HEK293 (cell line): ENCODE data around the gene ARL15.

Source experiments
- CTCF ChIA-PET: fragments of 350-600 bp; formaldehyde crosslinking; extraction: SDS; loops from one replicate; lab custom pipeline; 2021; ENCODE audit warnings: antibody characterized with exemption; lab: Yijun Ruan, JAX
- POLR2A ChIA-PET: fragments of 300-600 bp; formaldehyde crosslinking; extraction: SDS; loops from one replicate; lab custom pipeline; 2020; ENCODE audit warnings: antibody characterized with exemption, inconsistent platforms; lab: Yijun Ruan, JAX
- H3K27ac ChIP-seq: fragments of 200-500 bp; sonication (Bioruptor generic); 2 replicates; pipeline ENCODE4 v1.5.1; 2014; ENCODE audit warnings: low read depth, low read length, control low read depth, inconsistent platforms; ENCODE audit errors: extremely low read depth
- H3K36me3 ChIP-seq, 2 experiments: fragments of 200-500 bp in 1 of 2; sonication (Bioruptor generic) in 1 of 2; 1 replicate in 1 of 2; 2 replicates in 1 of 2; pipeline ENCODE4 v1.5.1; 2014 to 2017; ENCODE audit warnings: inconsistent platforms in 2 of 2, low read length in 2 of 2; ENCODE audit not compliant: control insufficient read depth in 2 of 2, insufficient read depth in 1 of 2
- H3K4me1 ChIP-seq: fragments of 200-500 bp; sonication (Bioruptor generic); 2 replicates; pipeline ENCODE4 v1.5.1; 2014; ENCODE audit warnings: mild to moderate bottlenecking, low read length, inconsistent platforms; ENCODE audit not compliant: control insufficient read depth, insufficient read depth
- H3K4me3 ChIP-seq: 2 replicates; pipeline ENCODE4 v1.5.1; 2011; ENCODE audit warnings: low read depth, mild to moderate bottlenecking, control low read depth, low read length, moderate library complexity
- H3K9me3 ChIP-seq: fragments of 200-500 bp; sonication (Bioruptor generic); 2 replicates; pipeline ENCODE4 v1.5.1; 2014; ENCODE audit warnings: low read depth, low read length, inconsistent platforms; ENCODE audit not compliant: control insufficient read depth, insufficient read depth
- BCL6B ChIP-seq: fragments of 450-650 bp; formaldehyde crosslinking; IDR thresholded peaks from 2 replicates; pipeline ENCODE4 v1.5.1; 2017; ENCODE audit warnings: missing biosample characterization, missing genetic modification characterization
- EGR2 ChIP-seq: fragments of 450-650 bp; formaldehyde crosslinking; IDR thresholded peaks from 2 replicates; pipeline ENCODE4 v1.5.1; 2016; ENCODE audit warnings: low read depth, missing biosample characterization, missing genetic modification characterization
- GLI2 ChIP-seq: fragments of 450-650 bp; formaldehyde crosslinking; IDR thresholded peaks from 2 replicates; pipeline ENCODE4; 2017; ENCODE audit warnings: missing biosample characterization, missing genetic modification characterization, low read depth, borderline replicate concordance
- PRDM2 ChIP-seq: fragments of 450-650 bp; formaldehyde crosslinking; IDR thresholded peaks from 2 replicates; pipeline ENCODE4 v1.5.1; 2016; ENCODE audit warnings: missing biosample characterization, missing genetic modification characterization, borderline replicate concordance
- RBAK ChIP-seq: fragments of 450-650 bp; formaldehyde crosslinking; IDR thresholded peaks from 2 replicates; pipeline ENCODE4 v1.5.1; 2016; ENCODE audit warnings: missing biosample characterization, missing genetic modification characterization
- SCRT1 ChIP-seq: fragments of 450-650 bp; formaldehyde crosslinking; IDR thresholded peaks from 2 replicates; pipeline ENCODE4 v1.5.1; 2016; ENCODE audit warnings: missing biosample characterization, missing genetic modification characterization, borderline replicate concordance
- SCRT2 ChIP-seq: fragments of 450-650 bp; formaldehyde crosslinking; IDR thresholded peaks from 2 replicates; pipeline ENCODE4 v1.5.1; 2016; ENCODE audit warnings: missing biosample characterization, missing genetic modification characterization
- ZNF112 ChIP-seq: fragments of 450-650 bp; formaldehyde crosslinking; IDR thresholded peaks from 2 replicates; pipeline ENCODE4 v1.5.0; 2017; ENCODE audit warnings: missing biosample characterization, missing genetic modification characterization
- ZNF140 ChIP-seq: fragments of 450-650 bp; formaldehyde crosslinking; IDR thresholded peaks from 2 replicates; pipeline ENCODE4 v1.5.1; 2016; ENCODE audit warnings: missing biosample characterization, missing genetic modification characterization
- ZNF148 ChIP-seq: fragments of 450-650 bp; formaldehyde crosslinking; IDR thresholded peaks from 2 replicates; pipeline ENCODE4 v1.5.0; 2017; ENCODE audit warnings: missing biosample characterization, missing genetic modification characterization, borderline replicate concordance
- ZNF23 ChIP-seq: fragments of 450-650 bp; formaldehyde crosslinking; IDR thresholded peaks from 2 replicates; pipeline ENCODE4 v1.5.1; 2016; ENCODE audit warnings: missing biosample characterization, missing genetic modification characterization, borderline replicate concordance
- ZNF239 ChIP-seq: fragments of 450-650 bp; formaldehyde crosslinking; IDR thresholded peaks from 2 replicates; pipeline ENCODE4 v1.5.1; 2016; ENCODE audit warnings: missing biosample characterization, missing genetic modification characterization
- ZNF341 ChIP-seq: fragments of 450-650 bp; formaldehyde crosslinking; IDR thresholded peaks from 2 replicates; pipeline ENCODE4; 2016; ENCODE audit warnings: low read depth, missing biosample characterization, missing genetic modification characterization
- ZNF37A ChIP-seq: fragments of 450-650 bp; IDR thresholded peaks from 2 replicates; pipeline ENCODE4 v1.5.1; 2018; ENCODE audit warnings: missing biosample characterization, missing genetic modification characterization
- ZNF558 ChIP-seq: fragments of 450-650 bp; formaldehyde crosslinking; IDR thresholded peaks from 2 replicates; pipeline ENCODE4 v1.5.1; 2016; ENCODE audit warnings: missing biosample characterization, missing genetic modification characterization
- ZNF623 ChIP-seq: fragments of 450-650 bp; formaldehyde crosslinking; IDR thresholded peaks from 2 replicates; pipeline ENCODE4 v1.5.1; 2016; ENCODE audit warnings: missing biosample characterization, missing genetic modification characterization
- ZNF629 ChIP-seq: fragments of 450-650 bp; formaldehyde crosslinking; IDR thresholded peaks from 2 replicates; pipeline ENCODE4 v1.5.1; 2017; ENCODE audit warnings: missing biosample characterization, missing genetic modification characterization
- ZNF704 ChIP-seq: fragments of 450-650 bp; formaldehyde crosslinking; IDR thresholded peaks from 2 replicates; pipeline ENCODE4 v1.5.1; 2016; ENCODE audit warnings: missing biosample characterization, missing genetic modification characterization
- ZNF843 ChIP-seq: fragments of 450-650 bp; formaldehyde crosslinking; IDR thresholded peaks from 2 replicates; pipeline ENCODE4 v1.5.1; 2016; ENCODE audit warnings: missing biosample characterization, missing genetic modification characterization
- ZSCAN30 ChIP-seq: fragments of 450-650 bp; IDR thresholded peaks from 2 replicates; pipeline ENCODE4 v1.5.1; 2018; ENCODE audit warnings: missing biosample characterization, mild to moderate bottlenecking, missing genetic modification characterization, moderate library complexity

The ARL15 gene

GRCh38 chr5:54150841-54151240, 159.5 kb downstream of the ARL15 start:
- ChIA-PET CTCF (no interaction called here), POLR2A (no interaction called here)
- no peak overlapping the region for H3K4me3 ChIP-seq
- H3K27ac ChIP-seq: no peak overlapping the region
- H3K36me3 ChIP-seq: no peaks in the 10 kb centered on the region
- no peaks in the 10 kb centered on the region for H3K4me1 ChIP-seq
- H3K9me3 ChIP-seq: no peaks in the 10 kb centered on the region
- TF ChIP-seq ZNF140 (tag by site-specific recombination) (no peak), ZNF623 (tag by site-specific recombination) (no peak), BCL6B (tag by site-specific recombination) (no peak), SCRT1 (no peak), ZNF148 (no peak), ZNF341 (tag by site-specific recombination) (no peak), EGR2 (tag by site-specific recombination) (no peak)
- TF ChIP-seq, all 188 proteins: peak for 0

GRCh38 chr5:54148858-54149257, 161.5 kb downstream of the ARL15 start:
- CTCF ChIA-PET: interaction anchor here (0.6 kb wide), 1 partner anchor 63 kb away, joined by 5 read pairs; no protein-coding TSS in a partner anchor
- H3K4me3 ChIP-seq: no peak overlapping the region
- 0 out of 2 replicates have a peak, but pooled peaks have one; percentile 22 for TF ChIP-seq ZNF629 (tag by site-specific recombination)
- TF ChIP-seq ZNF140 (tag by site-specific recombination): no peak
- TF ChIP-seq, all 188 proteins: peak for 1
- H3K27ac ChIP-seq: no peak overlapping the region
- H3K36me3 ChIP-seq: no peaks in the 10 kb centered on the region
- POLR2A ChIA-PET: no interaction called here
- no peaks in the 10 kb centered on the region for H3K9me3 ChIP-seq
- H3K4me1 ChIP-seq: no peaks in the 10 kb centered on the region

GRCh38 chr5:54148067-54148845, 162.1 kb downstream of the ARL15 start:
- Histone ChIP-seq H3K4me1 (no peaks in the 10 kb centered on the region), H3K9me3 (no peaks in the 10 kb centered on the region), H3K36me3 (no peaks in the 10 kb centered on the region), H3K27ac (no peak overlapping the region), H3K4me3 (no peak overlapping the region)
- CTCF ChIA-PET: interaction anchor here (0.6 to 1.0 kb wide), 3 partner anchors 20 to 62 kb away, joined by 3 to 5 read pairs (median 4); no protein-coding TSS in a partner anchor
- POLR2A ChIA-PET: no interaction called here
- TF ChIP-seq ZNF239 (tag by site-specific recombination): no peak
- TF ChIP-seq SCRT2 (tag by site-specific recombination): no peak
- TF ChIP-seq ZNF23 (tag by site-specific recombination): no peak
- no peak for TF ChIP-seq ZNF37A (tag by site-specific recombination)
- TF ChIP-seq GLI2 (tag by site-specific recombination): no peak
- TF ChIP-seq ZNF112 (tag by site-specific recombination): no peak
- no peak for TF ChIP-seq PRDM2 (tag by site-specific recombination)
- TF ChIP-seq ZNF704 (tag by site-specific recombination): no peak
- TF ChIP-seq ZNF558 (tag by site-specific recombination): no peak
- no peak for TF ChIP-seq ZSCAN30 (tag by site-specific recombination)
- TF ChIP-seq ZNF843 (tag by site-specific recombination): no peak
- no peak for TF ChIP-seq RBAK
- TF ChIP-seq, all 188 proteins: peak for 0
